Endometrium (tissue), 2 donors: ENCODE measurements around the gene OLFML3.
"Not testable (repeated sequence)": the region's sequence is repeated elsewhere in the genome, so short reads cannot be mapped to it uniquely, and the experiment has no call there.

Experiments
- FAIRE-seq: peaks from 2 replicates; lab custom pipeline; 2012; peaks lifted over from hg19 to GRCh38; lab: Jason Lieb, UNC
- donor health status: control.
- donor health status: control.

OLFML3 gene, protein sequence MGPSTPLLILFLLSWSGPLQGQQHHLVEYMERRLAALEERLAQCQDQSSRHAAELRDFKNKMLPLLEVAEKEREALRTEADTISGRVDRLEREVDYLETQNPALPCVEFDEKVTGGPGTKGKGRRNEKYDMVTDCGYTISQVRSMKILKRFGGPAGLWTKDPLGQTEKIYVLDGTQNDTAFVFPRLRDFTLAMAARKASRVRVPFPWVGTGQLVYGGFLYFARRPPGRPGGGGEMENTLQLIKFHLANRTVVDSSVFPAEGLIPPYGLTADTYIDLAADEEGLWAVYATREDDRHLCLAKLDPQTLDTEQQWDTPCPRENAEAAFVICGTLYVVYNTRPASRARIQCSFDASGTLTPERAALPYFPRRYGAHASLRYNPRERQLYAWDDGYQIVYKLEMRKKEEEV

DNA sequence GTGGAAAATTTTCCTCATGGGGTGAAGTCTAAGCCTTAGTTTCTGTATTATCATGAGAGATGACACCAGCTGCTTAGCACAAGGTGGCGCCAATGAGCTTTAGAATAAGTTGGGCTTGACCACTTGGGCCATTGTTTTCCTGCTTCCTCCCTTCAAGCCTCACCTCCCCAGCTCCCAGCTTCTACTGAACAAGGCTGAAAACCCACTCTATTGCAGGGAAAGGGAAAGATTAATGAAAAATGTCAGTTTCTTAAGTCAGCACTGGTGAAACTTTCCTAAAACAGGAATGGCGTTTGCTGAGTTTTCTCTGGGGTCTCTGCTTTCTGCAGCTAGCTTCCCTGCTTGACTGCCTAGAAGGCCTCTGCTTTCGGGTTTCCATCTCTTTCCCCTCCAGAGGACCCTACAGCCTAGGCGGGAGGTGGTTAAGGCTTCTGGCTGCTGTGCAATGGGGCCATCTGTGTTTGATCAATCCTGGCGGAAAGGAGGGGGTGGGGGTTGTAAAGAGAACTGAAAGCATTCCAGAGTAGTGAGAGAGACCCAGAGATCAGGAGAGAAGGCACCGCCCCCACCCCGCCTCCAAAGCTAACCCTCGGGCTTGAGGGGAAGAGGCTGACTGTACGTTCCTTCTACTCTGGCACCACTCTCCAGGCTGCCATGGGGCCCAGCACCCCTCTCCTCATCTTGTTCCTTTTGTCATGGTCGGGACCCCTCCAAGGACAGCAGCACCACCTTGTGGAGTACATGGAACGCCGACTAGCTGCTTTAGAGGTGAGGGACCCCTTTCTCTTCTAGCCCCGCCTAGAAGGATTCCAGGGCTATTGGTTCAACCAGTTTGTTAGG, at the start of gene OLFML3:
OLFML3 (plus strand) TSS at position 612 of the 840 bp plus-strand sequence; CDS start at position 655, 43 bp downstream.
- peak; percentile 66 for FAIRE-seq

DNA sequence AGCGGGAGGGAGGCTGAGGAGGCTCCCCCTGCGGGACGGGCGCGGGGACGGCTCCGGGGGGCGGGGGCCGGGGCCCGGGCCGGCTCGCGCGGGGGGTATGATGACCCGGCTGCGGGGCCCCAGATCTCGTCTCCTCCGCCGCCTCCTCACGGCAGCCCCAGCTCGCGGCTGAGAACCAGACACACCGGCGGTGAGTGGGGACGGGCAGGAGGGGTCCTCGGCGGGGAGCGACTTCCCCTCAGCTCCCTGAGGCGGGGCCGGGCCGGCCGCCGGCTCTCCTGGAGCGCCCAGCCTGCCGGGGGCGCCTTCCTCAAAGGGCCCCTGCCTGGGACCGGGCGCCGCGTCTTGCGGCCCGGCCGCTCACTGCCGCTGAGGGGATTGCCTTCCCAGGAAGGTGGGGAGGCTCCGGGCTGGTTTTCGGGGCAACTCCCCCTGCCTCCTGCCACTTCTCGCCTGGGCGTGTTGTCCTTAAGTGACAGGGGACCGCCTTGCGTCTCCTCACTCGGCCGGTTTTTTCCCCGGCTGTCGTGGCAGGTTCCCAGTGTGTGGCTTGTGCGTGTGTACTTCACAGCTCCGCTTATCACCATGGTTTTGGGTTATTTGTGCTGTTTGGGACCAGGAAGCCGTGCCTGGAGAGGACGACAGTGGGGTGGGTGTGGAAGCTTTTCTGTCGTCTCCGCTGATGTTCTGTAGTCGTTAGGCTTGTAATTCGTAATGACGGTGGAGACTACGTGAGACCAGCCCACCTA, 49.4 kb upstream of the OLFML3 start:
- no peak for FAIRE-seq

DNA sequence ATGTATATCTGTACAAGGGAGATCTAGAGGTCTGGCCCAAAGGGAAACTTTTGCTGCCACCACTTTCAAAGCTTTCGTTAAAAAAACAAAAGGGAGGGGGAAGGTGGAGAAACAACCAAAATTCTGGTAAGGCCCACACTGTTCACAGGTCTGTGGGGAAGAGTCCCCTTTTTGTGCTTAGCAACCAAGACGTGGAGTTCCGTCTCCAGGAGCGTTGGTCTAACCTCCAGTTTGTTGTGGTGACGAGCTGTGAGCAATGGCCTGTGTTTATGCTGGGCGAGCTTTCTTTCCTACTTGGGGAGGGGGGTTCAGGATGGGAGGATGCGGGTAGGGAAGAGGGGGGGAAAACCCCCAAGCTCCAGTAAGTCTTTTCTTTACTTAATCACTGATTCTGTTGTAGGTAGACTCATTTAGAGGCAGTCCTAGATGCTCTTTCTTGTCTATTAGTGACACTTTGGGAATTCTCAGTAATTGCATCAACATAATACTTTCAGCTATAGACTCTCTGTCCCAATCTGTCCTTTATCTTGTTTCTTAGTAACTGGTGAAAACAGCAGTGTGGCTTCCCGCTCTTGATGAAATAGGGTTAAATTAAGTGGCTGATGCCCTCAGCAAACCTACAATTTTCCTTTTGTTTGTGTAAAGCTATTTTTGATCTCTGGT, 48.6 kb upstream of the OLFML3 start:
- FAIRE-seq = no peak

DNA sequence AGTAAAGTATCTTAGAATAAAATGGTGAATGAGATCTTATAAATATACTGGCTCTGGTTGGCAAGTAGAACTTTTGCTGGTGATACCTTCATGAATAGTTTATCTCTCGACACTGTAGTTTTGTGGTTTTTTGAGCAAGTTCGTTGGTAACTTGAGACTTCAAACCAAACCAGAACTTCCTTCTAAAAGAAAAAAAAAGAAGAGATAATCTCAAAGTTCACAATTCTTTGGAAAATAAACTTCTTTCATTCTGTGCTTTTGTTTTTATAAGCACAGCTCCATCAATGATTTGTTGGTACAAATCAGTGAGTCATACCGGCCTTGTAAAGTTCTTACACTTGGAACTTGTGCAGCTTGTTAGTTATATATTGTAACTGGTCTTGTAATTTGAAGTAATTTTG, 47.8 kb upstream of the OLFML3 start:
- no peak for FAIRE-seq

DNA sequence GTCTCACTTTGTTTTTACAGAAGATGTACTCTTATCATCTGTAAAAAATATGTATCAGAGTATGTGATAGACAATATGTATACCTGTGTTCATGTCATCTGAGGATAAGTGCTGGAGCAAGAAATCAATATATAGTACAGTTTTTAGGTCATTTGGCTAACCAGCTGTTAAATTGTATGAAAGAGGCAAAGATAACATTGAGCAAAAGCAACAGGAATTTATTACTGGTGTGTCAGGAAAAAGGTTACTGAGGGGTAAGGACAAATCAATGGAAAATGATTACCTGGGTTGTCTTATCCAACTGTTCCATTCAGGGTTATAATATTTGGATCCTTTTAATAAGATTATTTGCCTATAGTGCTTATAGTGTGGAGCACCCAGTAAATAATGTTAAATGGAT, 45.3 kb upstream of the OLFML3 start:
- no peak for FAIRE-seq

DNA sequence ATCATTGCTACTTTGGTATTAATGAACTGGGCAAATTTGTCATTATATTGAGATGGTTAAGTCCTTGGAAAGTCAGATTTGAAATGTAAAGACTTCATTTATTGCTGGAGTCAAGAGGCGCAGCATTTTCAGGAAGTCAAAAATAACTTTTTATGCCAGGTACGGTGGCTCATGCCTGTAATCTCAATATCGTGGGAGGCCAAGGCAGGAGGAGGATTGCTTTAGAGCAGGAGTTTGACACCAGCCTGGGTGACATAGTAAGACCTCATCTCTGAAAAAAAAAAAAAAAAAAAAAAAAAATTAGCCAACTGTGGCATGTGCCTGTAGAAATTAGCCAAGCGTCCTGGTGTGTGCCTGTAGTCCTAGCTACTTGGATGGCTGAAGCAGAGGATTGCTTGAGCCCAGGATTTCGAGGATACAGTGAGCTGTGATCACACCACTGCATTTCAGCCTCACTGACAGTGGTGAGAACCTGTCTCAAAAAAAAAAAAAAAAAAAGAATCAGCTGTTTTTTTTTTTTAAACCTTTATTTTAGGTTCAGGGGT, 44.7 kb upstream of the OLFML3 start:
- no peak for FAIRE-seq

DNA sequence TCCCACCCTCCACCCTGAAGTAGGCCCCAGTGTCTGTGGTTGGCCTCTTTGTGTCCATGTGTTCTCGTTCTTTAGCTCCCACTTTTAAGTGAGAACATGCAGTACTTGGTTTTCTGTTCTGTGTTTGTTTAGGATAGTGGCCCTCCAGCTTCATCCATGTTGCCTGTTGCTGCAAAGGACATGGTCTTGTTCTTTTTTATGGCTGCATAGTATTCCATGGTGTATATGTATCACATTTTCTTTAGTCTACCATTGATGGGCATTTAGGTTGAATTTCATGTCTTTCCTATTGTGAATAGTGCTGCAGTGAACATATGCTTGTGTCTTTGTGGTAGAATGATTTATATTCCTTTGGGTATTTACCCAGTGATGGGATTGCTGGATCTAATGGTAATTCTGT, 44.1 kb upstream of the OLFML3 start:
- FAIRE-seq = no peak

DNA sequence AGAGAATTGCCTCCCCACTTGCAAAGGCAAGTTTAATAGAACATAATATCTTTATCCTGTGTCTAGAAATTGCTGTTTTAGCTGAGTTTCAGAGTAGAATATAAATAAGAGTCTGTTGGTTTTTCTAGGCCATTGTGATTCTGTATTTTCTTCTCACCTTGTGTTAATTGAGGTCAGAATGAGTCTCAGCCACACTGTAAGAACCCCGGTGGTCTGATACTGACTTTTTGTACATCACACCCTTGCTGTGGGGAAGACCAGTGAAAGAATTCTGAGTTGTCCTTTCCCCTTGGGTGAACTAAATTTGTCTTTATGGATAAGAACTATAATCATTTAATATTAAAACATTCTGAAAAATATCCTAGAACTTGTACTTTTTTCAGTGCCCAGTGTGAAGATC, 43.3 kb upstream of the OLFML3 start:
- no peak for FAIRE-seq

DNA sequence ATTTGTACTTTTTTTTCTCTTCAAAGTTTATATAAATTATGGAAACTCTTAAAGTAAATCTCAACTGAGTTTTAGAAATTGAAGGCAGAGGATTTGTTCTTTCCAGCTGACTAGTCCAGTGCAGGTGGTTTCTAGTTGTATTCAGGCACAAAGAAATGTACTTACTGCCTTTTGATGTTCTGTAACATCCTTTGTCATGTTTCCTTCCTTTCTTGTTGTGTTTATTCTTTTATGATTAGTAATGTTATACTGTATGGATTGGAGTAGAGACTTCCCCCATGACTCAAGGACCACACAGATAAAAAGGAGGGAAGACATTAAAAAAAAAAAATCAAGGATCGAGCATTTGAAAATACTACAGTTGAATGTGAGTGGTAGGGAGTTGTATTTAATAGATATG, 42.1 kb upstream of the OLFML3 start:
- FAIRE-seq = no peak

DNA sequence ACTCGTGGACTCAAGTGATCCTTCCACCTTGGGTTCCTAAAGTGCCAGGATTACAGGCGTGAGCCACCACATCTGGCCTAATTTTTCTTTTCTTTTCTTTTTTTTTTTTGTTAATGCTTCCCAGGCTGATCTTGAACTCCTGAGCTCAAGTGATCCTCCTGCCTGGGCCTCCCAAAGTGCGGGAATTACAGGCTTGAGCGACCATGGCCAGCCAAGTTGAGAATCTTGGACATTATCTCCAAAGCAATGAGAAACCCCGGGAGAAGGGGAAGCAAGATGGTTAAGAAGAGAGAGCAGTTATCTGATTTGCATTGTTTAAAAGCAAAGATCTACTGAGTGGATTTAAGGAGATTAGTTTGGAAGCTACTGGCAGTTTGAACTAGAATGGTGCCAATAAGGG, 41.1 kb upstream of the OLFML3 start:
- no peak for FAIRE-seq

DNA sequence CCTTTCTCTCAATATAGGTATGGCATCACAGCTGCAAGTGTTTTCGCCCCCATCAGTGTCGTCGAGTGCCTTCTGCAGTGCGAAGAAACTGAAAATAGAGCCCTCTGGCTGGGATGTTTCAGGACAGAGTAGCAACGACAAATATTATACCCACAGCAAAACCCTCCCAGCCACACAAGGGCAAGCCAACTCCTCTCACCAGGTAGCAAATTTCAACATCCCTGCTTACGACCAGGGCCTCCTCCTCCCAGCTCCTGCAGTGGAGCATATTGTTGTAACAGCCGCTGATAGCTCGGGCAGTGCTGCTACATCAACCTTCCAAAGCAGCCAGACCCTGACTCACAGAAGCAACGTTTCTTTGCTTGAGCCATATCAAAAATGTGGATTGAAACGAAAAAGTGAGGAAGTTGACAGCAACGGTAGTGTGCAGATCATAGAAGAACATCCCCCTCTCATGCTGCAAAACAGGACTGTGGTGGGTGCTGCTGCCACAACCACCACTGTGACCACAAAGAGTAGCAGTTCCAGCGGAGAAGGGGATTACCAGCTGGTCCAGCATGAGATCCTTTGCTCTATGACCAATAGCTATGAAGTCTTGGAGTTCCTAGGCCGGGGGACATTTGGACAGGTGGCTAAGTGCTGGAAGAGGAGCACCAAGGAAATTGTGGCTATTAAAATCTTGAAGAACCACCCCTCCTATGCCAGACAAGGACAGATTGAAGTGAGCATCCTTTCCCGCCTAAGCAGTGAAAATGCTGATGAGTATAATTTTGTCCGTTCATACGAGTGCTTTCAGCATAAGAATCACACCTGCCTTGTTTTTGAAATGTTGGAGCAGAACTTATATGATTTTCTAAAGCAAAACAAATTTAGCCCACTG, 38.7 kb upstream of the OLFML3 start:
- FAIRE-seq = no peak

DNA sequence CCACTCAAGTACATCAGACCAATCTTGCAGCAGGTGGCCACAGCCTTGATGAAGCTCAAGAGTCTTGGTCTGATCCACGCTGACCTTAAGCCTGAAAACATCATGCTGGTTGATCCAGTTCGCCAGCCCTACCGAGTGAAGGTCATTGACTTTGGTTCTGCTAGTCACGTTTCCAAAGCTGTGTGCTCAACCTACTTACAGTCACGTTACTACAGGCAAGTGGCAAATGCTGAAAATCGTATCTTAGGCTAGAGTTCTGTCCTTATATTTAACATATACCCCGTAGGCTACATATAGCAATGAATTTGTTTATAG, 38.1 kb upstream of the OLFML3 start:
- no peak for FAIRE-seq

DNA sequence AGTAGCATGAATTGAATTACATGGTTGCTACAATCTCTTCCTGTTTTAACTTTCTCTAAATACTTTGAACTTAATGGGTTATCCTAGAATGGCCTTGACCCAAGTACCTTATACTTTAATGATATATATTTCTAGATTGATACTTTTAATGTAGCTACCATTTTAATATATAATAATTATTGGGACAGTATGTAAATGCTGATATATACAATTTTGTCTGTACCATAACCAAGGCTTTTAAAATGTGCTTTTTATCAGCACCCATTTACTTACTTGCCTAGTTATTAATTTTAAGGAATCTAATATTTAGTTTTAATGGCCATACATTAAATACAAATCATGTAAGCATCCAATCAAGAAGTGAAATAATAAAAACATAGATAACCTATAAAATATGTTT, 36.7 kb upstream of the OLFML3 start:
- FAIRE-seq = no peak

DNA sequence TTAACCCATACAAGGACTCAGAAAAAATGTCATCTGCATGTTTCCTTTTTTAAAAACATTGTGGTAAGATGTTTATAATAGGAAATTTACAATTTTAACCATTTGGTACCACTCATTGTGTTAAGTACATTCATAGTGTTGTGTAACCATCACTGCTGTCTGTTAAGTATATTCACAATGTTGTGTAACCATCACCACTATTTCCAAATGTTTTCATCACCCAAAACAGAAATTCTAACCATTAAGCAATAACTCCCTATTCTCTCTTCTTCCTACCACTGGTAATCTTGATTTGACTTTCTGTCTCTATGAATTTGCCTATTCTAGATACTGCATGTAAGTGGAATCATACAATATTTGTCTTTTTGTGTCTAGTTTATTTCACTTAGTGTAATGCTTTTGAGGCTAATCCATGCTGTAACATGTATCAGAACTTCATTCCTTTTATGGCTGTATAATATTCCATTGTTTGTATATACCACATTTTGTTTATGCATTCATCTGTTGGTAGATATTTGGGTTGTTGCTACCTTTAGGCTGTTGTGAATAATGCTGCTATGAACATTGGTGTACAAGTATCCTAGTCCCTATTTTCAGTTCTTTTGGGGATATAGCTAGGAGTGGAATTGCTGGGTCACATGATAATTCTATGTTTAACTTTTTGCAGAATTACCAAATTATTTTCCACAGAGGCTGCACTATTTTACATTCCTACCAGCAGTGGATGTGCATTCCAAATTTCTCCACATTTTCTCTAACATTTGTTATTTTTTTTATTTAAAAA, 36.1 kb upstream of the OLFML3 start:
- no peak for FAIRE-seq

DNA sequence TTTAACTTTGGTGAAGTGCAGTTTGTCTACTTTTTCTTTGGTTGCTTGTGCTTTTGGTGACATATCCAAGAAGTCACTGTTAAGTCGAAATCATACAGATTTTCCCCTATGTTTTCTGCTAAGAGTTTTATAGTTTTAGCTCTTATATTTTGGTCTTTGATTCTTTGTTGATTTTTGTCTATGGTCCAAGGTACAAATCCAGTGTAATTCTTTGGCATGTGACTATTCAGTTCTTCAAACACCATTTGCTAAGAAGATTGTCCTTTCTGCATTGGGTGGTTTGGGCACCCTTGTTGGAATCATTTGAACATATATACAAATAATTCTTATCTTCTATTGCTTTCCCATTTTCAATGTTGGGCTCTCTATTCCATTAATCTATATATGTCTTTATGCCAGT, 33.9 kb upstream of the OLFML3 start:
- FAIRE-seq = no peak

DNA sequence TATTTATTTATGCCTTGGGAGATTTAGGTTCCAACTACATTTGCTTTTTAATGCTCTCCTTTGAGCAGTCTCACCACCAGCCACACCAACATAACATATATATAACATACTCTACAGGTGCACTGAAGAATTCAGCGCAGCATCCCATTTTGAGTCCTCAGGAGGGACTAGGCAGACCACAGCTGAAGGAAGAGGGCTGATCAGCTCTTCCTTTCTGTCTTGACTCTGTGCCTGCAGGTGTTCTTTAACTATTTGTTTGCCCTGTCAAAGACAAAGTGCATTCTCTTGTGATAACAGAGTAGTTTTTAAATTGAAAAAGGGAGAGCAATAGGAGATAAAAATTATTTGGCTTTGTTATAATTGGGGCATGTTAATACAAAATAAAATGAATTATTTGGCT, 33.2 kb upstream of the OLFML3 start:
- no peak for FAIRE-seq

DNA sequence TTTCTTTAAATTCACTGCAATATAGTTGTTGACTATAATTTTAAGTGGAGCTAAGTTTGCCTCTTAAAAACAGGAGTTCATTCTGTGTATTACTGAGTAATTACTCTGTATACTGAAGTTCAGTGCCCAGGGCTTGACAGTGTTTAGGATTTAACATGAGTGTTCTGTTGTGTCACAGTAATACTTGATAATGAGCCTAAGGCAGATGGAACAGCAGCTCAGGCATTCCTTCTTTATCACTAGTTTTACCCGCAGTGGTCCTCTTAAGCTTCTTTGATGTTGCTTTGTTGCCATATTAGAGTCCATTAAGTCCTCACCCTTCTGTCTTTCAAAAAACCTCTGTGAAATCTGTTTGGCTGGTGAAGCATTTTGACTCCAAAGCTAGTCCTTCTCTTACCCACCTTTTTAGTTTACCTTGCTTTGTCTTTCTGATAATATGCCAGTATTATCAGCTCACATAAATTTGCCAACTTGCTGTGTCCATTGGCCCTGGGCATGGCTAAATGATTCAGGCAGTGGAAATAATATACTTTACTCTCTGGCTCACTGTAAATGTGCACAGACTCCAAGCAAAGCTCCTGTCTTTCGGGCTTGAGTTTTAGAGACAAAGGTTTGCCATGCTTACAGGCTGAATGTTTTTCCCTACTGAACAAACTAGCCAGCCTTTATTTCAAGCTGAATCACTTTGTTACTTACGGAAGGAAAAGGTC, 32.4 kb upstream of the OLFML3 start:
- FAIRE-seq = no peak

DNA sequence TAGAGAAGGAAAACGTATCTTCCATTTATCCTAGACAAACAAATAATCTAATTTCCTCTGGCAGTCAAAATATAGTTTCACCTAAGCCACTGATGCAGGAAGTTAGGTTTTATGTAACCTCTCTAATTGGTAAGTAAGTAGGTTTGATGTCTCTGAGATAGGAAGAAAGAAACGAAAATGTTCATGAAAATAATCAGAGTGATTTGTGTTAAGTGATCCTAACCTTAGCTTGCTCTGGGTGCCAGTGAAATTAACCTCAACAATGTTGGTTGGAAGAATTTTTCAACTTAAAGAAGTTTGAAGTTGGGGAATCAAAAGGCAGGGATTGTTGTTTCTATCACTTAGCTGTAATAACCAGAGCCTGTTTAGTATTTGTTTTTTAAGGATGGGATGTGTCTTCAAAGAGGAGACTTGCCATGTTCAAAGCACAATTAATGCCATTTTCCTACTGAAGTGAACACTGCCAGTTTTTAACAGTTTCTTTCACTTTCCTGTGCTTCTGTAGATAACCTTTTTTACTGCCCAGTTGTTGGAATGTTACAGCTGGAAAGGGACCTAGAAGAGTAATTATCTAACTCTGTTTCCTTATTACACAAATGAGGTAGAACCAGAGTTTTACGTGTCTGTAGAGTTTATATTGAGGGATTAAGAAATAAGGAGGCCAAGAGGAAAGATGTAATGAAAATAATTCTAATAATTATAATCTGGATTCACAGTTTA, 31.7 kb upstream of the OLFML3 start:
- no peak for FAIRE-seq

DNA sequence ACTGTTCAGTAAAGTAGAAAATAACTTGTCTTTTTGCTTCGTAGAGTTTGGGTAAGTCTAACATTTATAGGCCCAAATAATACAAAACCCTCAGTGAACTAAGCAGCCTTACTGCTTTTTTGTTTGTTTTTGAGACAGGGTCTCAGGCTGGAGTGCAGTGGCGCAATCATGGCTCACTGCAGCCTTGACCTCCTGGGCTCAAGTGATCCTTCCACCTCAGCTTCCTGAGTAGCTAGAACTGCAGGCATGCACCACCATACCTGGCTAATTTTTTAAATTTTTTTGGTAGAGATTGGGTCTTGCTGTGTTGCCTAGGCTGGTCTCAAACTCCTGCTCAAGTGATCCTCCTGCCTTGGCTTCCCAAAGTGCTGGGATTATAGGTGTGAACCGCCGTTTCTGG, 31.1 kb upstream of the OLFML3 start:
- not testable (repeated sequence) for FAIRE-seq
